ENCODE data around the gene DTYMK. TPM values are rescaled to one million over a fixed set of nuclear protein-coding genes. Genes with fewer than 3 reads are reported as not detected.
"Not testable (repeated sequence)": the region's sequence is repeated elsewhere in the genome, so short reads cannot be mapped to it uniquely, and the experiment has no call there.

The DTYMK gene
- total RNA-seq, 1 experiment from 2014 or later, result 142 TPM

DNA sequence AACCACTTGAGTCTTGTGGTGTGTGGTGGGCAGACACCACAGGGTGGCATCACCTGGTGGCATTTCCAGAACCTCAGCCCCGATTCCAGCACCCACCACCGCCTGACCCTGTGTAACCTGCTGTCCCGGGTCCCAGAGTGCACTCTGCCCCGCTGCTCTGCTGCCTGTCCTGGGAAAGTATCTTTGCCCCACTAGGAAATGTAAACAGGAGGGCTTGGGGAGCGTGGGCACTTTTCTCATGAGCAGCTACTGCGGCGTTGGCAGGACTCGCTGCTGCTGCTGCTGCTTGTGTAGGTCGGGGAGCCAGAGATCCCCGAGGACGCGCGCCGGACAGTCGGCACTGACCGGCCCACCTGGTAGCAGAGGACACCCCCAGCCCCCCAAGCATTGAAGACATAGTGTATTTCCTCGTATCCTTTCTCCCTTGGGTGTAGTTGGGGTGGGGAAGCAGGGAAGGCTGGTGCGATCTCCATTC, 13.4 kb downstream of the DTYMK start:
- DNase-seq (ENCODE audit: low read depth), result no peak

DNA sequence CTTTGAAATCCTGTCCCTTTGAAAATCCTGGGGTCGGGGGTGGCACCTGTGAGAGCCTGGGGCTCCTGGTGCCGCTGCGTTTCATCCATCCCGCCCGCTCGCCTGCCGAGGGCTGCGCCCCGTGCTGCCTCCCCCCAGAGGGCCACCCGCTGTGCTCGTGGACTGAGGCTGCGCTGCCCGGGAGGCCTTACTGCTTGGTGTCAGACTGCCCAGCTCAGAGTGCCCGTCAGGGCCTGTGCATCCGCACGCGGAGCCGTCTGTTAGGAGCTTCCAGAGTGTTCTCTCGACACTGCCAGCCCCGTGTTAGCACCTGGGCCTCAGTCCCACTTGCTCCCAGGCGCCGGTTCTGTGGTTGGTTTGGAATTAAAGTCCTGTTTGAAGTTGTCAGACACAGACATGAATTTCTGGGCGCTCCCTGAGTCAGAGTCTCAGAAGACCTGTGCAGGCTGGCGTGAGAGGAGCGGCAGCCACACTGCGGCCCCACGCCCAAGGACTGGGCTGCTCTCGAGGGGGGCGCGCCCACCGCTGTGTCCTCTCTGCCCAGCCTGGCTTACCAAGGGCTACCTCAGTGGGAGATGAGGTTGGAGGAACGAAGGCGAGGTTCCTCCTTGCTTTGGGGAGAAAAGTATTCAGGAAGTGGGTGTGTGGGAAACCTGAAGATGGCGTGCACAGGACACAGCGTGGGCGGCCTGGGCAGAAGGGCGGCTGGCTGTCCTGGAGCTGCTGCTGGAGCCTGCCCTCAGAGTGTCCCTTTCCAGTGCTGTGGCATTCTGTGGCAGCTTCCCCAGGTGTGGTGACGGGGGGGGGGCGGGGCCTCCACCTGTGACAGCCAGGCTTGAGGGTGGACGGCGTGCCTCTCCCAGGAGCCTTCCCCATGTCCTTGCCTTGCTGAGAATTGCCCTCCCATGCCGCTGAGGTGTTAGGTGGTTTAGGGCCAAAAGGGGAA, 14.1 kb downstream of the DTYMK start:
- DNase-seq (ENCODE audit: low read depth), result no peak

DNA sequence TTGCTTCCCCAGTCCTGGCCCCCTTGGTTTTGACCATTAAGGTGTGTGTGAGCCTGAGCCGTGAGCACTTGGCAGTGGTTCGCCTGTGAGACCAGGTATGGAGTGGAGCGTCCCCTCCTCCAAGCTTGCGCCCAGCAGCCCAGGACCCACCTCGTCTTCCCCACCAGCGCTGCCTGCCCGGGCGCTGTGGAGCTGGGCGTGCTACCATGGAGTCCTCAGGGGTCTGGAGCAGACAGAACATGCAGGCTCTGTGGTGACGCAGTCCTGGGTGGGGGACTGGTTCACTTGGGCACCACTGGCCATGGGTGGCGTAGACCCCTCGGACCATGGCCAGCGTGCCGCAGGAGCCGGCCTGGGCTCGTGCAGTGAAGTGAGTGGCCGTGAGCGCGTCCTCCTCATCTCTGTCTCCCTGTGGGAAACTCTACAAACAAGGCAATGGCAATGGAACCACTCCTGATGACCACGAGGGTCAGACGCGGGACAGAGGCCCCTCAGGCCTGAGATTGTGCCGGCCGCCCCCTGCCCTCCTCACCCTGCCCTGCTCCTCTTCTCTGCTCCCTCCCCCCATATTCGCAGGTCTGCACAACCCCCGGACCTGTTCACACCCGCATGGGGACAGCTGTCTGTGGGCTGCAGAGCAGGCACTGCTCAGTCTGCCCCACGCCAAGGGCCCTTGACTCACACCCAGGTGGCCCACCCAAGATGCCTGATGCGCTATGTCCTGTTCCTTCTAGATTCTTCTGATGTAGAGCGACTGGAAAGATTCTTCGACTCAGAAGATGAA, 15.0 kb downstream of the DTYMK start:
- DNase-seq (ENCODE audit: low read depth), result no peak

DNA sequence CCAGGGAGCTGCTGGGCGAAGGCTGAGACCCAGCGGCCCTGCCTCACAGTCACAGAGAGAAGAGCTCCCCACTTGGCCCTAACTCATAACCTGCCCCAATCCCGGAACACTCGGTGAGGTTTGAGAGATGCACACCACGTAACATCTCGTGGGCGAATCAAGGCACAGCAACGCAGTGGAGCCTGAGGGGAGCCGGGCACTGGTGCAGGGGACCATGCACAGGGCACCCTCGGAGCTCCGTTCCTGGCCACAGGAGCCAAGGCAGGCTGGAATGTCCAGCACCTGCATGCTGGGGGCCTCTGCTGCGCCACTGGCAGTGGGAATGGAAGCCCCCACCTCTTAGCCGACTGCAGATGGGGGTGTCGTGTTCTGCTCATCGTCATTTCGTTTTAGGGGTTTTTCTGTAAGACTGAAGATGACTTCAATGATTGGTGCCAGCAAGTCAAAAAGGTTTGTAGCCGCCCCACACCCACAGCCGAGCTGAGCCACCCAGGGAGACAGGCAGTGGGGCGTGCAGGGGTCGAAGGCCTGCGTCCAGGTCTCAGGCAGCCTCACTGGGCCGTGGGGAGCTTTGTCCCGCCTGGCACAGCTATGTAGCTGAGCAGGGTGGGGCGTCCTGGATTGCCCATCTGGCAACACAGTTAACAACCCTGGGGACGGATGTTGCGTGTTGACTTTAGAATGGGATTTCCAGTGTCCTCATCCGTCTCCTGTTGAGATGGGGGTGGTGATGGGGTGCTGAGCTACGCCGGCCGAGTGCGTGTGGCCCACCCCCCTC, 16.1 kb downstream of the DTYMK start:
- DNase-seq (ENCODE audit: low read depth), result no peak

DNA sequence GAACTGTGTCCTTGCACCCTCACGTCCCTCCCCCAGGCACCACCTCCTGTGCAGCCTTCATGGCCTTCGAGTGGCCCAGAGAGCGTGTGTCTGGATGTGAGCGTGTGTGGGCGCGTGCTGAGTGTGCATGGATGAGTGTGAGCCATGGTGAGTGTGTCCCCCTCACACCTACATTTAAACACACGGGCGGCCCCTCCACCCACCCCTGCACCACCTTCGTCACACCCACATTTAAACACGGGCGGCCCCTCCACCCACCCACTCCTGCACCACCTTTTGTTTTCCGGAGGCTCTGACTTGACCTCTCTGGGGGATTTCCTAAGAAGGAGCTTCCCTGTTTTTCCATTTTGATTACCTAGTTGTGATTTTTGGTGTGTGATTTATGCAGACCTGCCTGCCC, 17.8 kb downstream of the DTYMK start:
- no peak for DNase-seq (ENCODE audit: low read depth)

DNA sequence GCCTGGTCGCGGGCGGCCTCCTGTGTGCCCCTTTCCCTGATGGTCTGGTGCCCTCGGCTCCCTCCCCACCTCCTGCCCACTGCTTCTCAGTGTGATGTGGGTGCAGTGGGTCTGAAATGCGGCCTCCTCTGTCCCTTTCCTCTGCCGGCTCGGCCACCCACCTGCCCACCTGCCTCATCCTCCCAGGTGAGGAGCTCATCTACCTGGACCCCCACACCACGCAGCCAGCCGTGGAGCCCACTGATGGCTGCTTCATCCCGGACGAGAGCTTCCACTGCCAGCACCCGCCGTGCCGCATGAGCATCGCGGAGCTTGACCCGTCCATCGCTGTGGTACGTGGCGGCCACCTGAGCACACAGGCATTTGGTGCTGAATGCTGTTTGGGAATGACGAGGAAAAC, 18.3 kb downstream of the DTYMK start:
- DNase-seq (ENCODE audit: low read depth), result no peak

DNA sequence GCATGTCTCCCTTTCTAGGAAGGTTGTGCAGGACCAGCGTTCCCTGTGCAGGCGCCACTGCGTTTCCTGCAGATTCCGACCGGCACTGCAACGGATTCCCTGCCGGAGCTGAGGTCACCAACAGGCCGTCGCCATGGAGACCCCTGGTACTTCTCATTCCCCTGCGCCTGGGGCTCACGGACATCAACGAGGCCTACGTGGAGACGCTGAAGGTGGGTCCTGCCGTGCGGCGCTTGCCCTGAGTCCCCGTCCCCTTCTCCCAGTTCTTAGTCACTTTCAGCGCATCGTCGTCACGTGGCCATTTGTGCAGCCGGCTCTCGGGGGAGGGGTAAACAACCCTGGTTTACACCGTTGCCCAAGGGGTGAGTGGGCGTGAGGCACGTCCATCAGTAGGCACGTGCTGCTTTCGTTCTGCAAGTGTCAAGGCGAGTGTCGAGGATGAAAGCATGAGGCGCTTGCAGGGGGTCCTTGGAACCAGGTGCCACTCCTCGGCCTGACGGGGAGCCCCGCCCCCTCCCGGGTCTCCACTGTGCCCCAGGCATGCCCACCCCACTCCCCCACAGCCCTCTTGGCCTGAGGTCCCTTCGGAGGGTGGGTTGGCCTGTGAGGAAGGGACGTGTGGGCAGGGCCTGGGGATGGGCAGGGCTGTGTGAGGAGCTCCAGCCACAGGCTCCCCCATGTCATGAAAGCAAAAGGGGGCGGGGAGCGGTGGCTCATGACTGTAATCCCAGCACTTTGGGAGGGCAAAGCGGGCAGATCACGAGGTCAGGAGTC, 19.8 kb downstream of the DTYMK start:
- no peak for DNase-seq (ENCODE audit: low read depth)

DNA sequence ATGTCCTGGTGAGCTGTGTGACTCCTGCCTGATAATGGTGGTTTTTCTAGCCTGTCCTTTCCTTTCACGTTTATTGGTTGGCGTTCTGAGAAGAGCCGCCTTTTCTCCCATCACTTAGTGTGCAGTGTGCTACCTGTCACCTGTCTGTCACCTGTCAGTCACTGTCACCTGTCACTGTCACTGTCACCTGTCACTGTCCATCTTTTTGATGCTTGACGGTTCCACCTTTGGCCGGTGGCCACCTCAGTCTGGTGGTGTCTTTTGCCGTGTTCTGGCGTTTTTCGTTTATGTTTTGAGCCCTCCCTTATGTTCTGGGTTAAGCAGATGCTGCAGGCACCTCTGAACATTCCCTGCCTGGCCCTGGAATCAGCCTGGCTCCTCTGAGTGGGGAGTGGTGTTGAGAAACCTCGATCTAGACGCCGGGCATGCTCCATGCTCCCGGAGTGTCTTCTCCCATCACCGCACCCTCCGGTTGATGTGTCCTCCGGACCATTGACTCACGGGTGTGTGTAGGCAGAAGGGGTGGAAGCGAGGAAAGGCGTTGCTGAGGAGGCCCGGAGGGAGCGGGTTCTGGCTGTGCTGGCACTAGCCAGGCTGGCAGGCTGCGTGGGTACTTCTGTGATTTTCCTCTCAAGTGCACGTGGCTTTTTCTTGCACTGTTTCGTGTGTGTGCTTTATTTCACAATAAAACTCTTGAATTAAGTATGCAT, 20.7 kb downstream of the DTYMK start:
- no peak for DNase-seq (ENCODE audit: low read depth)

DNA sequence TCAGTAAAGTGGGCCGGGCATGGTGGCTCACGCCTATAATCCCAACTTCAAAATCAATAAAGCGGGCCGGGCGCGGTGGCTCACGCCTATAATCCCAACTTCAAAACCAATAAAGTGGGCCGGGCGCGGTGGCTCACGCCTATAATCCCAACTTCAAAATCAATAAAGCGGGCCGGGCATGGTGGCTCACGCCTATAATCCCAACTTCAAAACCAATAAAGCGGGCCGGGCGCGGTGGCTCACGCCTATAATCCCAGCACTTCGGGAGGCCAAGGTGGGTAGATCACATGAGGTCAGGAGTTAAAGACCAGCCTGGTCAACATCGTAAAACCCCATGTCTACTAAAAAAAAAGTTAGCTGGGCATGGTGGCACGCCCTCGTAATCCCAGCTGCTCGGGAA, 23.9 kb downstream of the DTYMK start:
- DNase-seq (ENCODE audit: low read depth), result not testable (repeated sequence)

DNA sequence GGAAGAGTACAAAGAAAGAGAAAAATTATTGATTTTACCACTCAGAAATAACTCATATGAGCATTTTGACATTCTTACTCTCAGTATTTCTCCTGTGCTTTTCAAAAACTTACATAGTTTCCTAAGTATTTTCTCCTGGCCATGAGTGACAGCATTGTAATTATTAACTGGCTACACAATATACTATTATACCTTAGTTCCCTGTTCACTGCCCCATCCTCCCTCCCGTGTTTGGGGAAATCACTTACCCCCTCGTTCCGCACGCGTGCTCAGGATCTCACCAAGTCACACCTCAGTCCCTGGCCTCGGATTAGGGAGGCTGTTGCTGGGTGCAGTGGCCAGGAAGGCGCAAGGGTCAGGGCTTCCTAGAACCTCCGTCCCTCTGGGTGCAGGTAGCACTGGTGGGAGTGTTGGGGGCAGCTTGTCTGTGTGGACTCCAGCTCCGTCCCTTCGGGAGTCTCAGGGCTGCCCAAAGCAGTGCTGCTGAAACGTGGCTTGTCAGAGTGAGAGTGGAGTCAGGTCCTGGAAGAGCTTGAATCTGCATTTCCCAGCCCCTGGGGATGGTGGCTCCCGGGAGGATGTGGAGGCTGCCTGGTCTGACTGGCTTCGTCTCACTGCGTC, 25.9 kb downstream of the DTYMK start:
- no peak for DNase-seq (ENCODE audit: low read depth)

DNA sequence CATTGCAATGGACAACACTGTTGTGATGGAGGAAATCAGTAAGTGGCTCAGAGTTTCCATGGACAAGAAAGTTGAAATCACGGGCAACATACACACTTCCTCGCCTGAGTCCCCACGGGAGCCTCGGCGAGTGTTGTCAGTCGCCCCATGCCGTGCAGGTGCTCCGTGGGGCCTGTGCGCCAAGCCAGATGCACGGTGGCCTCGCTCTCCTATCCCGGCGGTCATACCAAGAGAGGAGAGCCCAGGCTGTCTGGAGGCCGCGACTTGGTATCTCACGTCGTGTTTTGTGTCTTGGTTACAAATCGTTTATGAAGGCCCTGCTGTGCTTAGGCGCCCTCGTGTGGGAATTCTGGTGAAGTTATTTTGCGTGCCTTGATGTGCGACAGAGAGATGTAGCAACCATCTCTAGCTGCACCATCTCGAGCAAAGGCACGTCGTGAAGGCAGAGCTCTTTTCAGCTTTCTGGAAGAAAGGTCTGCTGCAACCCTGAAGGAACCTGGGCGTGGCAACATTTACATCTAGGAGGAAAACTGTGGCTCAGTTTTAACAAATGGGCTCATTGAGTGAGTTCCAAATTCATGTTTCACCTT, 27.4 kb downstream of the DTYMK start:
- no peak for DNase-seq (ENCODE audit: low read depth)

DNA sequence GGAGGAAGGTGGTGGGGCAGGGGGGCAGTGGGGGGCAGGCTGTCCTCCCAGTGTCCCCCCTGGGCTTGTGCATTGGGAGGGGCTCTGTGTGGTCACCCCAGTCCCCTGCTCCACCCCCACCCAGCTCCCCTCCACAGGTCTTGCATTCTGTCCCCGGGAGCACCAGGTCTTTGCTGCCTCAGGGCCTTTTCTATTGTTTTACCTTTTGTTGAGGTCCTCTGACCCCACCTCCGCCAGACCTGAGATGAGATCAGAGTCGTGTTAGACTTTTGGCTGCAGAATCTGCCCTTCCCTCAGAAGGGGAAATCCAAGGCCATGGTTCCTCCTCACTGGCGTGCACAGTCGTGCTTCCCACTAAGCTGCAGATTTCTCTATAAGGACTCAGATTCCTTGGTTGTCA, 28.3 kb downstream of the DTYMK start:
- DNase-seq (ENCODE audit: low read depth), result no peak

DNA sequence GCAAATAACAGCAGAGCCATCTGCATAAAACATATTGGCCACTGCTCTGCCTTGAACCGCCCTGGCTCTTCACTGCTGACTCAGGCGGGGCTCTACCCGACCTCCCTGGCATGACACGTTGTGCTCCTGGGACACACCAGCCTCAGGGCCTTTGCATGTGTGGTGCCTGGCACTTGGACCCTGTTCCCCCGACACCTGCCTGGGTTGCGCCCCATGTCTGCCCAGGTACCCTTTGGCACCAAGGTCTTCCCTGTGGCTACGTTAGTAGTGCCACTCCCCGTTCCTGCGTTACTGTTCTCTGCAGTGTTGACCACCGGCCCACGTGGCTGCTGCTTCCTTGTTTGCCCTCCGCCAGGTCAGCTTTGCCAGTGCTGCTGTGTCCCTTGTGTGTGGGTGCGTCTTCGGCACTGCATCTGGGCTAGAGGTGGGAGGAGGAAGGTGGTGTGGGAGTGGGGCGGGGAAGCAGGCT, 28.8 kb downstream of the DTYMK start:
- no peak for DNase-seq (ENCODE audit: low read depth)

DNA sequence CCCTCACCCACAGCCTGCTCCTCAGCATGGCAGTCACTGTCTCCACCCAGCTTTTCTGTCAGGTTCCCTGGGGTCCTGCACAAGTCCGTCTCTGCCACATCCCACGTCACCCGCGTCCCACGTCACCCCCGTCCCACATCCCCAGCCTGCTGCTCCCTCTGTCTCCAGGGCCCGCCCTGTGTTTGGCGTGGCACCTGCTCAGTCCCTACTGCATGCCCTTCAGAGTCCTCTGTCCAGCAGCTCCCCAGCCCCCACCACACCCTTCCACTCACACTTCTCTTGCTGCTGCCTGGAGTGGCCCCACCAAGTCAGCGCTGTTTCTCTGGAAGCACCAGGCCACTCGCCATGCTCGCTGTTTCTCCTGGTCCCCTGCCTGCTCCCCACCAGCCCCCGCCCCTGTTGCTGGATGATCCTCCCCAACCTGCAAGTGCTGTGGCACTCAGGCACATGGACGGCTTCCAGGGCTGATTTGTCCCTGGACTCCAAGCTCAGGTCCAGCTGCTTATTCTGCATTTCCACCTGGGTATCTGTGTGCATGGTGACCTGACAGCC, 30.3 kb downstream of the DTYMK start:
- no peak for DNase-seq (ENCODE audit: low read depth)

DNA sequence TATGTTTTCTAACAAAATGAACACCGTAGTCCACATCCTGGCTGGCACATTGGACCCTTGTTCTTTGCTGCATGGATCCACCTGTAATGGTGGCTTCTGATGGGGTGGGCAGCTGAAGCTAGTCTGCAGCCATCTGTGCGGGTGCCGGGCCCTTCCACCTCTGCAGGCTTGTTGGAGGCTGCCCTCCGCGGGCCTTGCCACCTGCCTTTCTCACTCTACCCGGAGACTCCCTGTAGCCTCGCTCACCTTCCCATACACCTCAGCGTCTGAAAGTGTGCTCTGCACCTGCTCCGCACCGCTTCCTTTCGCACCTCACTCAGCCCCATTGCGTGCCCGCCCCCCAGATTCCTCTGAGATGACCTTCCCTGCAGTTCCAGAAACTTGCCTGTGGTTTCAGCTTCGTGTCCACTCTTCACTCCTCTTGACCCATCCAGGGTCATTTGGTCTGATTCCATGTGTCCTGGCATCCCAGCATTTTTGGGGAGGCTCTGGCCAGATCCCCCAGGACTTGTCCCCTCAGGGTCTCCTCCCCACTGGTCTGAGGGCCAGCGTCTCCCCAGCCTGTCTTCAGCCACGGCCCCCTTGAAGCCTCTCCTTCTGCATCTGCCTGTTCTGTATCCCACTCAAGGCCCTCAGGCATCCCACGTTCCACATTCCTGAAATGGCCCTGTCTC, 31.0 kb downstream of the DTYMK start:
- DNase-seq (ENCODE audit: low read depth), result no peak

DNA sequence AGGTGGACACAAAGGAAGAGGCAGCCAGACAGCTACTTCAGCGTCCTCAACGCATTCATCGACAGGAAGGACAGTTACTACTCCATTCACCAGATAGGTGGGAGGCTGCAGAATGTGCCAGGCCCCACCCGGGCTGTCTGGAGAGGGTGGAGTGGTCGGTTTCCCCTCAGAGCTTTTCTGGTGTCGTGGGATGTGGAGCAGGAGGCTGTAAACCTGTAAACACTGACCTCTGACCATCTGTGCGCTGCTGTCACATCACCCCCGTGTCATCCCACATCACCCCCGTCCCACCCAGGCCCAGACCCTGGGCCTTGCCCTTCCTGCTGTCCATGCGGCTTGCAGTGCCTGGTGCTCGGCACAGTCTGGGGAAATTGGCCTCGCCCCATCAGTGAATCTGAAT, 32.1 kb downstream of the DTYMK start:
- no peak for DNase-seq (ENCODE audit: low read depth)

DNA sequence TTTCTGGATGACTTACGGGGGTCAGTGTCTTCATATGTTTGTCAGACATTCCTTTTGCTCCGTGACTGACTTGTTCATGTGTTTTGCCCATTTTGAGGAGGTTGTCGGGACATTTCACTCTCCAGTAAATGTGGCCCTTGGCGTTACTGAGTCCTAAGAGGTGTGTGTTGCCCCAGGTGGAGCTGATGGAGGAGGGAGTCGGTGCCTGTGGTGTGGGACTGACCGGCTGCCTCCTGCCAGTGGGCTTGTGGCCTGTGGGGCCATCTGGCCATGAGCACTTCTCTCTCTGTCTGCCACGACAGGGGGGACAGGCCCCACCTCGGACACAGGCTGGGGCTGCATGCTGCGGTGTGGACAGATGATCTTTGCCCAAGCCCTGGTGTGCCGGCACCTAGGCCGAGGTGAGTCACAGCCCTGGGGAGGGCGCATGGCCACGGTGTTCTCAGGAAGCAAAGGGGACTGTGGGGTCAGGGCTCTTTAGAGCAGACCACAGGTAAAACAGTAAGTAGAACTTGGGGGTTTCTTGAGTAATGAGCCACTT, 33.3 kb downstream of the DTYMK start:
- DNase-seq (ENCODE audit: low read depth), result no peak

DNA sequence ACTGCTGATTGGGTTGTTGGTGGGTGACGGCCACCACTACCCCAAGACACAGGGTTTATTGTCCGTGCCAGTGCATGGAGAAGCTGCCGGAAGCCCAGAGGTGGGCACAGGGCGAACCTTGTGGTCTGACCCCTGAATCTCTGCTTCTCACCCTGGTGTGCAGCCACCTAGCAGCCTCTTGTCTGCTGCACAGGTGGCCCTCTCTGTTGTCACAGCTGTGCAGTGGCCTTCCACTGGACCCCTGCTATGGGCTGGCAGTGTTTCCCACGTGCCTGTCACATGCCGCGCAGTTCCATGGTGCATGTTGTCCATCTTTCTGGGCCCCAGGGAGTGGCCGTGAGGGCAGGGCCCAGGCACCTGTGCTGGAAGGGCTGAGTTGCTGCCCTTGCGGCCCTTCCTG, 33.9 kb downstream of the DTYMK start:
- DNase-seq (ENCODE audit: low read depth), result no peak

All from HT1080 (cell line).